HFF-Myc (cell line): Measurements from ENCODE around the gene FAAP24.
"Not testable (repeated sequence)": the region's sequence is repeated elsewhere in the genome, so short reads cannot be mapped to it uniquely, and the experiment has no call there.

Experiments
- DNase-seq: peaks from one replicate; pipeline ENCODE4 v3.0.0-alpha.2; 2011; ENCODE audit warnings: low read depth; ENCODE audit errors: extremely low read depth
- H3K4me3 ChIP-seq: replicated peaks from 2 replicates; pipeline ENCODE4 v1.5.1; 2011; ENCODE audit warnings: low read depth, mild to moderate bottlenecking, control low read depth, low read length
- CTCF ChIP-seq: IDR thresholded peaks from 2 replicates; pipeline ENCODE4 v1.5.1; 2012; ENCODE audit warnings: mild to moderate bottlenecking, low read depth, low read length, control low read depth; ENCODE audit errors: missing control alignments

The FAAP24 gene

GRCh38 chr19:32988724-32989123 is 16.7 kb downstream of the FAAP24 start:
- H3K4me3 ChIP-seq = no peak overlapping the region
- DNase-seq = no peak
- TF ChIP-seq CTCF = no peak

- not testable (repeated sequence) for H3K4me3 ChIP-seq, DNase-seq
Observed at GRCh38 chr19:32995966-32996365, 23.9 kb downstream of the FAAP24 start.

- H3K4me3 ChIP-seq, DNase-seq: not testable (repeated sequence)
Observed at GRCh38 chr19:32997061-32997464, 25.0 kb downstream of the FAAP24 start.

GRCh38 chr19:32997716-32998355 is 25.8 kb downstream of the FAAP24 start:
- no peak overlapping the region for H3K4me3 ChIP-seq
- no peak for TF ChIP-seq CTCF
- DNase-seq = no peak

GRCh38 chr19:32998722-32999121 is 26.7 kb downstream of the FAAP24 start:
- no peak for DNase-seq
- H3K4me3 ChIP-seq = no peak overlapping the region
- TF ChIP-seq CTCF = no peak

- no peak for DNase-seq
- H3K4me3 ChIP-seq = no peak overlapping the region
- no peak for TF ChIP-seq CTCF
Observed at GRCh38 chr19:33000510-33000909, 28.5 kb downstream of the FAAP24 start.

- DNase-seq = no peak
Observed at GRCh38 chr19:33000910-33001309, 28.9 kb downstream of the FAAP24 start.

GRCh38 chr19:33002126-33002865 is 30.3 kb downstream of the FAAP24 start:
- not testable (repeated sequence) for H3K4me3 ChIP-seq, DNase-seq

More at GRCh38 chr19:33000910-33001309, 28.9 kb downstream of the FAAP24 start:
- no peak overlapping the region for H3K4me3 ChIP-seq
- no peak for TF ChIP-seq CTCF

- H3K4me3 ChIP-seq, DNase-seq: not testable (repeated sequence)
Observed at GRCh38 chr19:33003424-33004024, 31.5 kb downstream of the FAAP24 start.
